ENCODE data around the gene SLIT2.

SLIT2 gene

DNA sequence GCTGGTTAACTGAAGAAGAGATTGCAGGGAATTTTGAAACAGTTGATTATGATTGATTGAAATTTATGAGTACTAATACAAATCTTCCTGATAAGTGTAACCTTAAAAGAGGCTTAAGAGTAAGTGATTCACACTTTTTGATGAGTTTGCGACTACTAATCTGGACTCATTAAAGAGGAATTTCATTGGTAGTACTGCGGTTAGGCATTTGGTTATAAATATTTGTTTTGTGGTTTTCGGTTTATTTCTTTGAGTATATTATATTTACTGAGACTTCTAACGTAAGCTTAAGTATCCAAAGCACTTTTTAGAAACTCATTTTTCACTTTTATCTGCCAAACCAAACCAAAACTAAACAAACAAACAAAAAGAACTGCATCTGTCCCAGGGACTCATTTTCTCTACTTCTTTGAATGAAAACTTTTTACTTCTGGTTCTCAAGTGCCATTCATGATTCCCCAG, 20.7 kb downstream of the SLIT2 start:
- TF ChIP-seq, protein P1, sequence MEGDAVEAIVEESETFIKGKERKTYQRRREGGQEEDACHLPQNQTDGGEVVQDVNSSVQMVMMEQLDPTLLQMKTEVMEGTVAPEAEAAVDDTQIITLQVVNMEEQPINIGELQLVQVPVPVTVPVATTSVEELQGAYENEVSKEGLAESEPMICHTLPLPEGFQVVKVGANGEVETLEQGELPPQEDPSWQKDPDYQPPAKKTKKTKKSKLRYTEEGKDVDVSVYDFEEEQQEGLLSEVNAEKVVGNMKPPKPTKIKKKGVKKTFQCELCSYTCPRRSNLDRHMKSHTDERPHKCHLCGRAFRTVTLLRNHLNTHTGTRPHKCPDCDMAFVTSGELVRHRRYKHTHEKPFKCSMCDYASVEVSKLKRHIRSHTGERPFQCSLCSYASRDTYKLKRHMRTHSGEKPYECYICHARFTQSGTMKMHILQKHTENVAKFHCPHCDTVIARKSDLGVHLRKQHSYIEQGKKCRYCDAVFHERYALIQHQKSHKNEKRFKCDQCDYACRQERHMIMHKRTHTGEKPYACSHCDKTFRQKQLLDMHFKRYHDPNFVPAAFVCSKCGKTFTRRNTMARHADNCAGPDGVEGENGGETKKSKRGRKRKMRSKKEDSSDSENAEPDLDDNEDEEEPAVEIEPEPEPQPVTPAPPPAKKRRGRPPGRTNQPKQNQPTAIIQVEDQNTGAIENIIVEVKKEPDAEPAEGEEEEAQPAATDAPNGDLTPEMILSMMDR (IDR thresholded peaks at IDR 0.05; ENCODE audit: control insufficient read depth, extremely low read depth, insufficient read depth) = no peak
- H3K4me3 ChIP-seq (ENCODE audit: low read depth, low read length) = no peak overlapping the region
- DNase-seq (ENCODE audit: low read depth) = no peak

DNA sequence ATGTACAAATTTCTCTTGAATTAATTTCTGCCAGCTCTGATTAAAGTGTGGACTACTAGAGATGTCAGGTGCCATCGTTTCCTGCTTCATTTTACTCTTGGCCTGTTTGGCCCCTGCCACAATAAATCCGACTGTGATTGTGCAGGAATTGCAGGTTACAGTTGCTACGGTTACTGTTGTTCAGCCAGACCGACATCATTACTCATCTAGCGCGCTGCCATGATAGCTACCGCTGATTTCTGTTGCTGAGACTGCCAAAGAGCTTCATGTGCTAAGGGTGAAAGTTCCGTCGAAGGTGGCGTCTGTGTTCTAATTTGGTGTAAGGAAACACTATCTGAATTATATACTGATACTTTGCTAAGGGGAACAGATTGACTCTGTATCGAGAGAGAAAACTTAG, 22.1 kb downstream of the SLIT2 start:
- no peak overlapping the region for H3K4me3 ChIP-seq (ENCODE audit: low read depth, low read length)
- TF ChIP-seq, protein P1 (IDR thresholded peaks at IDR 0.05; ENCODE audit: control insufficient read depth, extremely low read depth, insufficient read depth) = no peak
- DNase-seq (ENCODE audit: low read depth) = no peak

DNA sequence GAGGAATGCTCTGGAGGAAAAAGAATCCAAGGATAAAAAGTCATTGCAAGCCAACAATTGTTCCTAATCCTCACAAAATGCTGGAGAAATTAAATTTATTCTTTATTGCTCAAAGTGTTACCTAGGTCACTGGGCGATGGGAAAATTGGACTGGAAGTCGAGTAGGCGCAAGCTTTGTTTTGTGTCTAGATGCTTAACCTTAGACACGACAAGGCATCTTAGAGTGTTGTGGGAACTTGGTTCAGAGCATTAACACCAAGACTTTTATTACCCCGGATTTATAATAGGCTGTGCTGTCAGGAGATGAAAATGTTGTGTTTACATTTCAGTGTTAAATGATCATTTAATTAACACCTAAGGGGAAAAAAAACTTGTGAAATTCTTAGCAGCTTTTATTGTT, 25.1 kb downstream of the SLIT2 start:
- no peak for DNase-seq (ENCODE audit: low read depth)
- TF ChIP-seq, protein P1 (IDR thresholded peaks at IDR 0.05; ENCODE audit: control insufficient read depth, extremely low read depth, insufficient read depth) = no peak
- H3K4me3 ChIP-seq (ENCODE audit: low read depth, low read length) = no peak overlapping the region

DNA sequence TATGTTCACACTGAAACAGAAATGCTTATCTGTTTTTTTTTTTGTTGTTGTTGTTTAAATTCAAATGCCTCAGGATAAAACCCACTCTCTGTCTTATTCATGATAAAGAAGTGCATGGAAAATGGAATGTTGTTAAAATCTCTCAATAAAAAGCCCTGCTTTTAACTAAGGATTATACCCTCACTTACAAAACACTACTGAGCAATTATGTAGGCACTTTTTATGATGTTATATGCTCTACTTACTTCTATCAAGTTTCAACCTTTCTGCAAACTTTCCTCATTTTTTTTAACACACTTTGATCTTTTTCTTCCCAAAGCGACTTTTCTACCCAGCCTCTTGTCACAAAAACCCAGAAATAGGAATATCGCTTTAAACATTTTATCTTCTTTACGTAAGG, 26.5 kb downstream of the SLIT2 start:
- no peak for DNase-seq (ENCODE audit: low read depth)
- TF ChIP-seq, protein P1 (IDR thresholded peaks at IDR 0.05; ENCODE audit: control insufficient read depth, extremely low read depth, insufficient read depth) = no peak
- H3K4me3 ChIP-seq (ENCODE audit: low read depth, low read length) = no peak overlapping the region

DNA sequence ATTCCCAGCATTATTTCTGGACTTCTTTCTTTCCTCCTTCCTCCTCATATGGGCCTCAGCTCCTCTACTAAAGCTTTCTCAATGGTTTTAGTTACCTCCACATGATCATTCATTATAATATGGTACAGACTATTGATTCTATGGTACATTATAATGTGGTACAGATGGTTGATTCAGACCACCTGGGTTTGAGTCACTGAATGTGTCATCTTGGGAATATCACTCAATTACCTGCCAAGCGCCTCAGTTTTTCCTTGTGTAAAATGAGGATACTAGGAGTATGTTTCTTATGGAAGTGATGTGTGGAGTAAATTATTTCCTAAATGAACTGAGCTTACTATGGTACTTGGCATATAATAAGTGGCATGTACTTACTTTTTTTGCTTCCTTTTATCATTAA, 27.7 kb downstream of the SLIT2 start:
- TF ChIP-seq, protein P1 (IDR thresholded peaks at IDR 0.05; ENCODE audit: control insufficient read depth, extremely low read depth, insufficient read depth) = no peak
- no peak for DNase-seq (ENCODE audit: low read depth)
- H3K4me3 ChIP-seq (ENCODE audit: low read depth, low read length) = no peak overlapping the region

DNA sequence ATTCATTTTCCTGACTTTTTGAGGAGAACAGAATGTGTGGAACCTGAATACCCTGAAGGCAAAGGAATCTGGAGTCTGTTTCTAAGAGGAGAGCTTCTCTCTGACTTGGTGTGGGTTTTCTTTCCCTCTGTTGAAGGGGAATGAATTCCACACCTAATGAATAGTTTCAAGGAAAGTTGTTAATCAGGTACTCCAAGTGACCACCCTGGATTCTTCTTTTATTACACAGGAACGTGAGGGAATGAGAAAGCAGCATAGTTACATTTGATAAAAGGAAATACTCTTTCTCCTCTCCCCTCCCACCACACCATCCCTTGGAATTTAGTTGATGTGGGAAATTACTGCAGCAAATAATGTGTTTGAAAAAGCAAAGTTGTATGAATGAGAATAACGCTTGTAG, 29.7 kb downstream of the SLIT2 start:
- TF ChIP-seq, protein P1 (IDR thresholded peaks at IDR 0.05; ENCODE audit: control insufficient read depth, extremely low read depth, insufficient read depth) = no peak
- H3K4me3 ChIP-seq (ENCODE audit: low read depth, low read length) = no peak overlapping the region
- DNase-seq (ENCODE audit: low read depth) = no peak

DNA sequence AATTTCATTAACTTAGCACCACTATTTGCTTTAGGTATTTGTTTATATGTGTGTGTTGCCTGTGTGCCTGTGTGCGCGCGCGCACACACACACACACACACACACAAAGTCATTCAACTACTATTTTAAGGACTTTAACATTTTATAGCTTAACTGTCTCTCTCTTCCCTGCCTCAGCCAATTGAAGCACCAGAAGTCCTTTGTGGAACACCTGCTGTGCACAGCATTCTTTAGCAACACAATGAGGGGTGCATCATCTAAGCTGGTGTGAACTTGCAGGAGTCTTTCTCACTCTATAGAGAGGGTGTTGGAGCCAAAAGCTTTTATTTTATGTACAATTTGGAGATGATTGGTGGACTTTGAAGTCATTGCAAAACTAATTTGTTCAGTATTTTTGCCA, 31.3 kb downstream of the SLIT2 start:
- no peak for DNase-seq (ENCODE audit: low read depth)
- TF ChIP-seq, protein P1 (IDR thresholded peaks at IDR 0.05; ENCODE audit: control insufficient read depth, extremely low read depth, insufficient read depth) = no peak
- H3K4me3 ChIP-seq (ENCODE audit: low read depth, low read length) = no peak overlapping the region
